NCI-H1105 treated with DMSO at 0.1 percent for 48 hours (cell line): ENCODE data around the gene NEMP2.
A peak's percentile ranks its signal among the peaks of the same experiment; 100 is the strongest.
"Not testable (repeated sequence)": the region's sequence is repeated elsewhere in the genome, so short reads cannot be mapped to it uniquely, and the experiment has no call there.

Experiments used
- DNase-seq: peaks from one replicate; lab custom pipeline; 2025; lab: John Stamatoyannopoulos, UW

The NEMP2 gene

DNA sequence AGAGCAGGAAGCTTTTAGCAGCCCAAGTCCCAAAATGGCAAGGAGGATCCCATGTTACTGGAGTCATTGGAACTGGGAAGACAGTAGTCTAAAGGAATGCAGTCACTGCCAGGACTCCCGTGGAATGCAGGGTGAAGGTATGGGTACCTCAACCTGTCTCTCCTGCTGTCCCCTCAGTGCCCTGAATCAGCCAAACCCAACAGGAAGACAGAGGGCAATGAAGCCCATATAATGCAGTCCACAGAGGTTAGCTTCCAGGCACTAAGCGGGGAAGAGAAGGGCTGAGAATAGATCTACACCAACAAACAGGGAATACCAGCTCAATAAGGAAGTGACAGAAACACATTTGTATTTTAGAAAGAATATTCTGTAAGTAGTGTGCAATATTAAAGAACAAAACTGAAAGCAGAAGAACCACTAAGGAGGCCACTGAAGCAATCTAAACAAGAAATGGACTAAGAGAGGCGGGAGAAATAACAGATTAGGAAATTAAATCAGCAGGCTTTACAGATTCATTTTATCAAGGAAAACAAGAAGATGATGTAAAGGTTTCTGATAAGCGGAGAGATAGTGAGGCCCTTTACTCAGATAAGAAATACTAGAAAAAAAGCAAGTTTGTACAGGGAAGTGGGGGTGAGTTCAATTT is 8.3 kb downstream of the NEMP2 start:
- no peak for DNase-seq

- no peak for DNase-seq
These were observed 9.6 kb downstream of the NEMP2 start for GRCh38 chr2:190524928-190525327.

- no peak for DNase-seq
These were observed 14.4 kb downstream of the NEMP2 start for GRCh38 chr2:190519975-190520767.

DNA sequence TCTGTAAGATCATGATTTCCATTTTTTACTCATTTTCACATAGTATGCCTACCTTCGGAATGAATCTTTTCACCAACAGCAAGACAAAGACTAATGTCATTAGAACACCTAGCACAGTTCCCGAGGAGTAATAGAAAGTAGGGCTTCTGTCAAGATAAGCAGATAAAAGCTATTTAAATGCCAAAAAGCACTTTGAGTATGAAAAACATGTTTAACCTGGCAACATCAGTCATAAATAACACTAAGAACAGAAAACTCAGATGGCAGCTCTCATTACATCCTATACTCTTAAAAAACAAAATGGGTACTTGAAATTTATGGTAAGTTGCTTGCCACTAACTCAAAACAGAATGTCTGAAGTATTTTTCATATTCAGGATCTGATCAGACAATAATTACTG is 17.1 kb downstream of the NEMP2 start:
- no peak for DNase-seq

DNA sequence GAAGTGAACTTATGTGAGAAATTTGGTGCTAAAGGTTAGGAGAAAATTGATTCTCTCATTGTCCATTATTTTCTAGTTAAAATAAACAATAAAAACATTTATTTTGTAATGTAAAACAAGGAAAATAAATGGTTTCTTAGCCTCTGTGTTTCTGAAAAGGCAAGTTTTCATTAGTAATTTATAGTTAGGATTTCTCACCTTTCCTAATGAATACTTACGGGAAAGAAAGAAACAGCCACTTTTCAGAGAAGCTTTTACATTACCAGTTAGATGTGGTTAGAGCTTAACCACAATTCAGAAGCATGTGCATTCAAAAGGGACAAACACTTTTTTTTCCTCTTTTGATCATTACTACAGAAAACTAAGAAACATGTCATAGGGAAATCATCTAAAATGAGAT is 18.8 kb downstream of the NEMP2 start:
- DNase-seq, result no peak

GRCh38 chr2:190514676-190515075 is 19.8 kb downstream of the NEMP2 start:
- DNase-seq, result no peak

DNA sequence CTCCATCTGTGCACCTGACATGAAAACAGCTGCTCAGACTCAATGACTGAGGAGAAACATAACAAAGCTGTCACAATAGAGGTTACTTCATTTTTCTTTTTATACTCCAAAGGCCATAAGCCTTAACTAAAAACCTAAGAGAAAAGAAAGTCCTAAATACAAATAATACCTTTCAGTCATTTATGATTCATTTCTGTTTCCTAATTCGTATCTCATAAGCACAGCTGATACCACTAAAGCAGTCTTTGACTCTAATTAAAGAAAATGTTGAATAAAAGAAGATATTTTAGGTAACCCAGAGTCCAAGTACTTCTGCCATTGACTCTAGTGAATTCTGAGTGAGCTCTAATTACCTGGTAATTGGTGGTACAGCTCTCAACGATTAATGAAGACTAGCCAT is 20.6 kb downstream of the NEMP2 start:
- DNase-seq, result peak; percentile 35

DNA sequence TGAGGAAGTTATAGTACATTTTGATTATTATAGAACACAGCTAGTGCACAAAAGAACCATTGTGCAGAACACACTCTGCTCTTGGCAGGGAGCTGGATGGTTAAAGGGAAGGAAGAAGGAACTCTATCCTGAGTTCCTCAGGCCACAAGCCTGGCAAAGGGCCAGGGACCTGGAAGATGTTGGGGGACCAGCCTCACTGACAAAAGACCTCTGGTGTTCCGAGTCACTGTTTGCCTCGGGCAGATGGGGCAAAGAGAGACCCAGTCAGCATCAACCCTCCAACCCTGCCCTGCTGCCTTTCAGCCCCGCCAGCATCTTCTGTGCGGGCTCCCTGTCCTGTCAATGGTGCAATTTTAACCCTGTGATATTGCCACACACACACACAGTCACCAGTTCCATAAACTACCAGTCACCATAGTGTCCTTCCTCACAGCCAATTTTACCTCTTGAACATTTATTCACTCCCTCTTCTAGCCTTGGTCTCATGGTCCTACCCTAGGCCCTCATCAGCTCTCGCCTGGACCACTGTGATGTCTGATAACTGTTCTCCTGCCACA is 21.9 kb downstream of the NEMP2 start:
- no peak for DNase-seq

GRCh38 chr2:190511104-190511503 is 23.4 kb downstream of the NEMP2 start:
- DNase-seq, result peak; percentile 14

DNA sequence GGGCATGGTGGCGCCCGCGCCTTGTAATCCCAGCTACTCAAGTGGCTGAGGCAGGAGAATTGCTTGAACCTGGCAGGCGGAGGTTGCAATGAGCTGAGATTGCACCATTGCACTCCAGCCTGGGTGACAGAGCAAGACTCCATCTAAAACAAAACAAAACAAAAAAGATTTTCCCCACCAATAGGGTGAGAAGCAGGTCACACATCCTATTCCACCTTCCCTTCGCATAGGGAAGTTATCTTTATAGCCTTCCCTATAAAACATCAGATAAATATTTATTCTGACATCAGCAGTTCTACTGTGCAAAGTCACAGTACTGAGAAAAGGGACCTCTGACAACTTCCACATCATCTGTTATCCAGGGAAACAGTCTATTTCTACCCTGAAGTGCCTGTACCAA is 24.6 kb downstream of the NEMP2 start:
- not testable (repeated sequence) for DNase-seq

GRCh38 chr2:190507135-190507534 is 27.4 kb downstream of the NEMP2 start:
- DNase-seq, result peak; percentile 90

DNA sequence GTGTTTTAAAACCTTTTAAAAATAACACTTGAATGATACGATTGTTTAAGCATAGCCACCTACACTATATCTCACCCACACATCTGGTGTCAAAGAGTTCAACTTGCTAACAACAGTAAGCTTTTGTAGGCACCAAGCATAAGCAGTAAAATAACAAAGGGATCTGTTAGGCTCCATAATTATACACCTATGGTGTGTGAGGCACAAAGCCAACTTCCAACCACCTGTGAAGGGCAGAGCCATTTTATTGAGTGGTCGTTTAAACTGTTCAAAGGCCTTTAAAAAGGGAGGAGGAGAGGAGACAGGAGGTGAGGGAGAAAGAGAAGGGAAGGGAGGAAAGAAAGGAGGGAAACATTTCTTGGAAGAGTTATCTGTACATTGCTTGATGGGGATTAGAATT is 27.9 kb downstream of the NEMP2 start:
- DNase-seq, result peak; percentile 92

DNA sequence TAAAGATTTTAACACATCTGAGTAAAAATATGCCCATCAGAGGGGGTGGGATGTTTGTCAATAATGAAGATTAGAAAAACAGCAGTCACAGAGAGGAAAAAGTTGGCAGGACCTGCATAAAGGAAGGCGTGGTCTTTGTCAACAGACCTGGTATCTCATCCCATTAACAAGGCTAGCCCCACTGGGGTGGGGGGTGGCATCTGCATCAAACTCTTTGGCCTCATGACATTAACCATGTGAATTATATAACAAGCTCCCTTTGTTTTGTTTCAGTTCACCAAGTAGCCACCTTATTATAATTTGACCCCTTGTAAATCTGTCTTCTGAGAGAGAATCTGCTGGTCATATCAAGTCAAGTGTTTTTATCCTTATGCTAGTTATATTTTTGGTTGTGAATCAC is 28.8 kb downstream of the NEMP2 start:
- peak; percentile 31 for DNase-seq

GRCh38 chr2:190504912-190505311 is 29.6 kb downstream of the NEMP2 start:
- no peak for DNase-seq

DNA sequence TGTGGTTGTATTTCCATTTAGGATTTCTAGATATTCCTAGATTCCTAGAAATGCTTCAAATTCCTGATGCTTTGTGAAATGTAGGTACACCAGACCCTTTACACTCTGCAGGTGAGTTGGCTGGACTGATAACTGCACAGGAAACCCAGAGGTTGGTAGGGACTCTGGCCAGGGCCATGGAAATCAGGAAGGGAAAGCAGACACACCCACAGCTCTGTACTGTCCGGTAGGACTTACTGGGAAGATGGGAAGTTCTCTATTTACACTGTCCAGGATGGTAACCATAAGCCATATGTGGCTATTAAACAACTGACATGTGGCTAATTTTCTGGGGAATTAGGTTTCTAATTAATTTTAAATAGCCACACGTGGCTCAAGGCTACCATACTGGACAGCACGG is 31.4 kb downstream of the NEMP2 start:
- no peak for DNase-seq

DNA sequence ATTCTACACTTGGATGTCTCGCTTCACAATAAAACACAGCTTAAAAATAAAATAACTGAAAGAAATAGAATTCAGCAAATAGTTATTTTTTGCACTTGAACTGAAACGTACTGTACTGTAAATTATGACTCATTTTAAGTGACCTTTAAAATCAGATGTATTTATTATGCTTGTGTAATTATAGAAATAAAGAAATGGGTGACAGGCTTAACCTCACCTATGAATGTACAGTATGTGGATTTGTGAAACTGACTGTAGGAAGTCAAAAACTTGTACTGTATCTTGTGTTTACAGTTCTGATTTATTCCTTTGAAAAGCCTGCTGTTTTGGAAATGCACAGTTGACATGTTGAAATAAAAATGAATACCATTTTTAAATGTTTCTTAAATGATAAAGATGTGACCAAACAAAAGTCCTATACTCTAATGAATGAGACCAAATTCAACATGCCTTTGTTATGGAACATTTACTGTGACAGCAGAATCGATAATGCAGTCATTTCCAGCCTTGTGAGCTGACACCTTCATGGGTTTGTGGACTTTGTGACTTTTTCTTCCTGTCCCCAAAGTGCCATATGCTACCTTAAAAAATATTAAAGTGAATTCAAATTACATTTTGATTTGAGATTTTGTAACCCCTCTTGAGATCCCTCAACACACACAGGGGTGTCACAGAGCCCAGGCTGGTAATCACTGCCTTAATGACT is 32.7 kb downstream of the NEMP2 start:
- DNase-seq, result no peak

- DNase-seq, result no peak
These were observed 33.3 kb downstream of the NEMP2 start for GRCh38 chr2:190501231-190501630.

GRCh38 chr2:190500054-190500502 is 34.4 kb downstream of the NEMP2 start:
- no peak for DNase-seq

DNA sequence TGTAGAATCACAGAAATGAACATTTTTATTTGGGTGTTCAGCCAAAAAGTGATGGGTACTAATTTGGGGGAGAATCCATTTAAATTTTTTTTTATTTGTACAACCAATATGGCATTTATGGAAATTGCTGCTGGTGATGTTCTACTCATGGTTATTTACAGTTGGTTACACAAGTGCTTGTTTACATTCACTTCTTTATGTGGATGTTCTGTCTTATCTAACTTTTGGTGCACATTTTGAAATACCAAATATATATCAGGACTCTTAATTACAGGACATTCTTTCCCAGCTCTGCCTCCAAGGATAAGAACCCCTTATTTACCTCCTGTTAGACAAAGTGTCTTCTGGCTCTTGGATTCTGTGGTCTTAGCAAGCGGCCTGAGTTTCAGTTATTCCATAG is 35.2 kb downstream of the NEMP2 start:
- no peak for DNase-seq

GRCh38 chr2:190497428-190497827 is 37.1 kb downstream of the NEMP2 start:
- no peak for DNase-seq

DNA sequence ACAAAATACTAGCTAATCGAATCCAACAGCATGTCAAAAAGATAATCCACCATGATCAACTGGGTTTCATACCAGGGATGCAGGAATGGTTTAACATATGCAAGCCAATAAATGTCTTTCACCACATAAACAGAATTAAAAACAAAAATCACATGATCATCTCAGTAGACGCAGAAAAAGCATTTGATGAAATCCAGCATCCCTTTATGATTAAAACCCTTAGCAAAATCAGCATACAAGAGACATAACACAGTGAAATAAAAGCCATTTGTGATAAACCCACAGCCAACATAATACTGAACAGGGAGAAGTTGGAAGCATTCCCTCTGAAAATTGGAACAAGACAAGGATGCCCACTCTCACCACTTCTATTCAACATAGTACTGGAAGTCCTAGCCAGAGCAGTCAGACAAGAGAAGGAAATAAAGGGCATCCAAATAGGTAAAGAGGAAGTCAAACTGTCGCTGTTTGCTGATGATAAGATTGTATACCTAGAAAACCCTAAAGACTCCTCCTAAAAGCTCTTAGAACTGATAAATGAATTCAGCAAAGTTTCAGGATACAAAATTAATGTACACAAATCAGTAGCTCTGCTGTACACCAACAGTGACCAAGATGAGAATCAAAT is 39.8 kb downstream of the NEMP2 start:
- DNase-seq, result not testable (repeated sequence)

GRCh38 chr2:190493095-190493494 is 41.4 kb downstream of the NEMP2 start:
- DNase-seq, result no peak
